Bone marrow (tissue), 2 donors: ENCODE results near the gene COL4A1.

Source experiments
- DNase-seq, 2 donors: peaks; one replicate each; lab custom pipeline; 2025; lab: John Stamatoyannopoulos, UW

Gene COL4A1

GRCh38 chr13:110257408-110257807 is 49.5 kb downstream of the COL4A1 start:
- DNase-seq: no peak

- DNase-seq: no peak
Observed at GRCh38 chr13:110256126-110256905, 50.6 kb downstream of the COL4A1 start.

GRCh38 chr13:110254751-110255553 is 52.0 kb downstream of the COL4A1 start:
- DNase-seq: no peak

DNA sequence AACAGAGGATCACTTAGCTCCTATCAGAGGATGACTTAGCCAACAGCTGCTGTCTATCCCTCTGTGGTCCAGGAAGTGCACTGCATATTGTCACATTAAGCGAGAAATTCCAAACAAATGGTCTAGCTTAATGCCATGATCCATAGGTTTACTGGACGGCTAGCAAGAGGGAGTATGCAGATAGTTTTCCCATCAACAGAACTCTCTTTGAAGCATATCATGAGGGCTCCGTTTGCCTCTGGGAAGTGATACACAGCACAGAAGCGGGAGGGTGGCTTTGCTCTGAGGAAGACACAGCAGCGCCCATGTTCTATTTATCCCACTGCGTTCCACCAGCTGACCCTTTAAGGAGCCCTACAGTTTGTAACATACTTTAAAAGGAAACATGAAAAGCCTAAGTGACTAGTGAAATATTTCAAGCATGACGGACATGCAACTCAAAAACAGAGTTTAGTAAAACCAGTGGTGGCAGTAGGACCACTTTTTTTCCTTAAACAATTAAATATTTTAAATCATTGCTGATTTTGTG is 52.7 kb downstream of the COL4A1 start:
- DNase-seq: no peak

GRCh38 chr13:110251193-110251819 is 55.7 kb downstream of the COL4A1 start:
- no peak for DNase-seq

GRCh38 chr13:110250258-110250891 is 56.6 kb downstream of the COL4A1 start:
- DNase-seq: no peak

GRCh38 chr13:110249326-110249725 is 57.6 kb downstream of the COL4A1 start:
- no peak for DNase-seq

GRCh38 chr13:110248449-110249143 is 58.4 kb downstream of the COL4A1 start:
- no peak for DNase-seq

DNA sequence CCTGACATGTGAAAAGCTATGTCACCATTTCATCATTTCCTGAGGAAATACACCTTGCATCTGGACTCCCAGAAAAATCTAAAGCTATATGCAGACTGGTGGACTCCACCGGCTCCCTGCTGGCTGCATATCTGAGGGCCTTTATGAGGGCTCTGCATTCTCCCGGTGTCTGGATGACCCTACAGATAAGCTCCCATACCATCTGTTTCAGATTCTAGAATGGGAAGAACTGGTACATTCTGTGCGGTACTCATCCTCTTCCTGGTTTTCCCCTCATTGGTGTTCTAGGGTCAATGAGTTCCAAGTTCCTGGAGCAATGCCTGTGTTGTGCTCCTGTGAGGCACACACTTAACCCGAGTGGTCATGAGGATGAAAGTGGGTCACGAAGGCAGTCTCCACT is 60.4 kb downstream of the COL4A1 start:
- no peak for DNase-seq

DNA sequence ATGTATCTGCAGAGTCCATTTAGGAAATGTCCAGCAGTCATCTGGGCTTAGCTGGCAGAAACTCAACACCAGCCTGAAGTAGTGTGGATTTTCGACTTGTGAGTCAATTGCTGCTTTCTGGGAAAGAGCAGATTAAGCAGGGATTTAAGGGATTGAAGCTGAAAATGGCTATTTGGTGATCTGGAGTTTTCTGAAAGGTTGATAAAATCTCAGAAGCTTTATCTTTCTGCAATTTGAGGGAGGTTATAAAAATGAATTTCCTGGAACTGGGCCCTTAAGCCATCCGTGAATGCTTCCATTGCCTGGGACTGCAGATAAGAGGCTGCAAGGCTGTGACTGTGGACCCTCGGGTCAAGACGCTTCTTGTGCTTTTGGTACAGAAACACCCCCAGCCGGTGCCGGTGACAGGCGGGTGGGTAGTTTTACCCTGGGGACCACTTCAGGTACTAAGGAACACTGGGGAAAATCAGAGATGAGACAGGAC is 61.5 kb downstream of the COL4A1 start:
- DNase-seq: no peak

- DNase-seq: no peak
Observed at GRCh38 chr13:110244976-110245375, 62.0 kb downstream of the COL4A1 start.

DNA sequence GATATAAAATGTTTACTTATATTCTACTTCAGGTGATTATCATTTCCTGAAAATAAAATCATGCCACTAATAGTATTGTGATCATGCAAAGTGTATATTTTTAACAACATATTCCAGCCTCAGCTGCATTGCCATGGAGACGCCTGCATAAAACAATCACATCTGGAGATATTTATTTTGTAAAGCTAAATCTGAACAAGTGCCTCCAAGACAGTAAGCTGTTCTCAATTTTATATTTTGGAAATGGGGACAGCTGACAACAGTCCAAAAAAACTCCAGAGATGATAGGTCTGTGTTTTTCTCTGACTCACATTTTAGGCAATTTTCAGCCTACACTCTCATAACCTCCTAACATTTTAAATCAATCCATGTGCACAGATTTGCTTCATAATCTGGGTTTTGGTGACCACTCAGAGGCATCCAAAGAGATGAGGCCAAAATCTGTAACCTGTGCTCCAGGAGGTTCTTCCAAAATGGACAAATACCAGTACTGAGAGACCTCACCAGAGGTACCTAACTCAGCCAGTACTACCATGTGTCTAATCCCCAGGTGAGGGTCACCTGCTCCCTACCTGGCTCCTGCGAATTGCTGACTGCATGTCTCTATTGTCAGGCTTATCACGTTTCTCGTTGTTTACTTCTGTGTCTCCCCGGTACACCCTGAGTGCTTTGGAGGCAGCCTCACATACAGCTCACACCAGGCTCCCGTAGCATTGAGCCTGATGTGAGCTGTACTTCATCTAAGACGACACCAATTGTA is 62.7 kb downstream of the COL4A1 start:
- DNase-seq: no peak

DNA sequence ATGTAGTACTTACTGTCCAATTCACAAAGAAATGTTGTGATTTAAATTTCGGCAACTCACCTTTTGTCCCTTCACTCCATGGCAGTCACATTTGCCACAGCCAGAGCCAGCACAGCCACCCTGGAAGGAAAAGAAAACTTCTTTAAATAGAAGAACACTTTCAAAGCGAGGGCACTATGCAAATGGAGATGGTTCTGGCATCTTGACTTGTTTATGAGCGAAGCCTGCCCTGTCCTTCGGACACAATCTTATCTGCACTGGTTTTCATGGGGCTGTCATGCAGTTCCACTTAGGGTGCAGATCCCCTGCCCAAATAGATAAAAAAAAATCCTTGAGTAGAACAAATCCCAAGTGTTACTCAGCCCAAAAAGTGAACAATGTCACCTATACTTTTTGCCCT is 64.3 kb downstream of the COL4A1 start:
- no peak for DNase-seq

DNA sequence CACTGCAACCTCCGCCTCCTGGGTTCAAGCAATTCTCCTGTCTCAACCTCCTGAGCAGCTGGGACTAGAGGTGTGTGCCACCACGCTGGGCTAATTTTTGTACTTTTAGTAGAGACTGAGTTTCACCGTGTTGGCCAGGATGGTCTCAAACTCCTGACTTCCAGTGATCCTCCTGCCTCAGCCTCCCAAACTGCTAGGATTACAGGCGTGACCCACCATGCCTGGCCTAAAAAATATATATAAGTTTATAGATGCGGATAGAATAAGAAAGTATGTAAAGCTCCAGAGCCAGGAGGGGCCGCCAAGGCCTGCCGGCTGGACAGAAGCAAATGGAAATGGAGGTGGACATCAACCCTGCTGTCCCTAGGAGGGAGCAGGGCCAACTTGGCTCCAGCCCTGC is 66.0 kb downstream of the COL4A1 start:
- DNase-seq: no peak

DNA sequence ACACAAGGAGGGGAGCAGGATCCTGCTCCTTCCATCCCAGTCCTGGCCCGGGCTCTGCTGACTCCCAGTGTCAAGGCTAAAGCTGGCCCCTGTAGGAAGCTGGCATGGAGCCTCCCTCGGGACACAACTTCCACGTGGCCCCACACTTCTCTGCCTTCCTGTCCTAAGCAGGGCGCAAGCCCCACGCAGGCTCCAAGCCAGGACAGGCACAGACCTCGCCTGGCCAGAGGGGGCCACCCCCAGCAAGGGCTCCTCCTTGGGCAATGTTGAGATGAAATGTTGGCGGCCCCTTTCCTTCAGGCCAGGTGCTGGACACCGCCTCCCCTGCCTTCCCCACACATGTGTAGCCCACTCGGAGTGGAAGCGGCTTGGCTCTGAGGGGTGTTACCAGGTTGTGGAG is 66.6 kb downstream of the COL4A1 start:
- no peak for DNase-seq

DNA sequence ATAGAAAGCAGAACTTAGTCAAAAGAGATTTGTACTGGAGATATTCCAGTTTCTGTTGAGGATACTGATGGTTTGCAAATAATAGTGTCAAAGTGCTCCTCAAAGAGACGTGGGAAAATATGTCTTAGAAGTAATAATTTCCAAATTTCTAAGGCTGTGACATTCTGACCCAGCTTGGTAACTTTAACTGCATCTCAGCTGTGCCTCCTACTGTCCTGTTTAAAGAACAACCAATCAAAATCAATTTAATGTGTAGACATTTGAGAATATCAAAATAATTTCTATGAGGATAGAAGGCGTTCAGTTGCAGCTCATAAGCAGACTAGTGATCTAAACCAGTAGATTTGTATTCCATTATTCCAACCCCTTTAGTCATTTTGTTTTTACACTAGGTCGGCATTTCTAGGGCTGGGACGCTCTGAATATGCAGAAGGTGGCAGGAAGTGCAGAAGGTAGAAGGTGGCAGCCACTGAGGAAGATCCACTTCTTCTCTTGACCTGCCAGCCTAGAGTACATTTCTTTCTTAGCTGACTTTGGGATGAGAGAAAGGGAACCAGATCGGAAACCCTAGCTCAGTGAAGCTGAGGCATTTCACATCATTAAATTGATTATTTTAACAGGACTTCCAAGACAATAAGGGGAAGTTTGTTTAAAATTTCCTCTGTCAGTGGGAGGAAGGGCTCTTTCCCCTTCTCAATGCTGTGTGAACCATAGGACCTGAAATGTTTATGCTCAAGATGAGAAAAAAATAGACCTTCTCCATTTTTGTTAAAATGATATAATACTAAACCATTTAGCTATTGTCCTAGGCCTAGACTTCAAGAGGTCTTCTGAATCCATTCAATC is 67.5 kb downstream of the COL4A1 start:
- DNase-seq: no peak

GRCh38 chr13:110238818-110239195 is 68.2 kb downstream of the COL4A1 start:
- no peak for DNase-seq

- DNase-seq: no peak
Observed at GRCh38 chr13:110237875-110238817, 68.8 kb downstream of the COL4A1 start.

DNA sequence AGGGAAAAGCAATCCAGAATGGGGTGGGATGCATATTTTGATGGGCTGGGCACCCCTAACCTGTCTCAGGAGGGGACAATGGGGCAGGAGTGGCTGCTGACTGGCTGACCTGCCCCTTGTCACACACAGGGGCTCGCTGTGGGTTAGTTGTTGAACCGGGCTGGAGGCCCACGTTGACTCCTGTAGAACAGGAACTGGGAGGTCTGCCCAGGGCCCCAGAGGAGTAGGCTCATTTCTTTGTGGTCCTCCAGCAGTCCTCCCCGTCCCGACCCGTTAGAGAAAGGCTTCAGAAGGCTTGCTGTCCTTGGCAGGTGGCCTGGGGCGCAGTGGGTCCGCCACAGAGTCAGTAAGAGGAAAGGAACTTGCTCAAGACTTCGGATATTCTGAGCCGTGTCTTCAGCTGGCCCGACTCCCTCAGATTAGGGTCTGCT is 70.1 kb downstream of the COL4A1 start:
- DNase-seq: no peak
